Activated CD8-positive, alpha-beta memory T cell treated with anti-CD3 and anti-CD28 coated beads, Interleukin-2, amount 50 U/mL, for 48 hours (primary cell): ENCODE data around the gene HS2ST1.
A peak's percentile ranks its signal among the peaks of the same experiment; 100 is the strongest.

Experiments used
- DNase-seq: peaks from one replicate; pipeline ENCODE4 v3.0.0-alpha.2; 2020

HS2ST1 gene

DNA sequence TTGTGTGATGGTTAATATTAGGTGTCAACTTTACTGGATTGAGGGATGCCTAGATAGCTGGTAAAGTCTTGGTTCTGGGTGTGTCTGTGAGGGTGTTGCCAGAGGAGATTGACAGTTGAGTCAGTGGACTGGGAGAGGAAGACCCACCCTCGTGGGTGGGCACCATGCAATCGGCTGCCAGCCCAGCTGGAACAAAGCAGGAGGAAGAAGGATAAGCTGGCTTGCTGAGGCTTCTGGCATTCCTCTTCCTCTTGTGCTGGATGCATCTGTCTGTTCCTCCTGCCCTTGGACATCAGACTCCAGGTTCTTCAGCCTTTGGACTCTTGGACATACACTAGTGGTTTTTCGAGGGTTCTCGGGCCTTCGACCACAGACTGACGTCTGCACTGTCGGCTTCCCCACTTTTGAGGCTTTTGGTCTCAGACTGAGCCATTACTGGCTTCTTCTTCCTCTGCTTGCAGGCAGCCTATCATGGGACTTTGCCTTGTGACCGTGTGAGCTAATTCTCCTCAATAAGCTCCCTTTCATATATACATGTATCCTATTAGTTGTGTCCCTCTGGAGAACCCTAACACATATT, 230.0 kb downstream of the HS2ST1 start:
- DNase-seq, result no peak

DNA sequence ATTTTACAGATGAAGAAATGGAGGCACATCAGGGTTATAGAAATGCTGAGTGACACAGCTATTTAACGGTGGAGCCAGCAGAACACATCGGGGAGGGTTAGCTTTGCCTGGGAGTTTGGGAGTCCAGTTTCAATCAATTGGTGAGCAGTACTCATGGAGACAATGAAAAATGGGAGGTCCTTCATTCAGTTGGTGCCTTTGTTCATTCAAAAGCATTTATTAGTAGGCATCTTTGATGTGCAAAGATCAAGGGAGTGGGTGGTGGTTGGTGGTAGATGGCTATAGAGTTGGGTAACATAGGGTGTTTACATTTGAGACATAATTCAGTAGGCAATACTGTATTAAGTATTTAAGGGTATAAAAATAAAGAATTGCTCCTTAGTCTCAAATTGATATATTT, 230.5 kb downstream of the HS2ST1 start:
- DNase-seq, result no peak

DNA sequence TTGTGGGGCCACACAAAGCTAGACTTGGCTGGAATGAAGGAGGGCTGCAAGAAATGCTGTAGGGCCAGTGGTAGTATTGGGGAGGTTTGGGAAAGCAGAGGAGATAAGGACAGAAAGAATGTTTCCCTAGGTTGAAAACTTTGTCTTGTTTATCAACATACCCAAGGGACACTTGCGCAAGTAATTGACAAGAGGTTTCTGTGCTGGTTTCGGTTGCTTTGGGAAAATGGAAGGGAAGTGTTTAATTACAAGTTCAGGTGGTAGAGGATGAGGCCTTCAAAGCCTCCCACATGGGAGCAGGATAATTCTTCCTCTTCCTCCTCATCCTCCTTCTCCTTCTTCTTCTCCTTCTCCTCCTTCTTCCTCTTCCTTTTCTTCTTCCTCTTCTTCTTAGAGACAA, 232.1 kb downstream of the HS2ST1 start:
- no peak for DNase-seq

DNA sequence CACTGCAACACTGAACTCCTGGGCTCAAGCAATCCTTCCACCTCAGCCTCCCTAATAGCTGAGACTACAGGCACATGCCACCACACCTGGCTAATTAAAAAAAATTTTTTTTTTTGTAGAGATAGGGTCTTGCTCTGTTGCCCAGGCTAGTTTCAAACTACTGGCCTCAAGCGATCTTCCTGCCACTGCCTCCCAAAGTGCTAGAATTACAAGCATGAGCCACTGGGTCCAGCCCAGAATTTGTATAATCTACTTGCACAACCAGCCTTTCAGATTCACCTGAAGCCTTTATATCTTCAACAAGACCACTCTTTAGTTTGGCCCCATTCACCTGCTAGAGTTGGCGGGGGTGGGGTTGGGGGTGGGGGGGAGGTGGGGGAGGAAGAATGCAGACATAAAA, 232.6 kb downstream of the HS2ST1 start:
- DNase-seq, result no peak

DNA sequence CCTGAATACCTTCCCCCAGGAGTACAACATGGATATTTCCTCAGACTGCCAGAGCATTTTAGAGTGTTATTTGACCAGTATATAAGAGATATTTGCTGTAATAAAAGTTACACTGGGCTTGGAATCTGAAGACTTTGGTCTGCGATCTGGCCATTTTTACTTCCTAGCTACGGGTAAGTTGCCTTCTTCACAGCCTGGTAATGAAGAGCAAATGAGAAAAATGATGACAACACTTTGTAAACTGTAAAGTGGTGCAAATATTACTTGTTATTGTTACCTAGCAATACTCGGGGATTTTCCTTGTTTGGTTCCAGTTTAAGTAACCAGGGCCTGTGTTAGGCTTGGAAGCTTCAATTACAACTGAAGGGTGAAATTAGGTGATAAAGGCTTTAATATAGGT, 233.4 kb downstream of the HS2ST1 start:
- DNase-seq, result no peak

DNA sequence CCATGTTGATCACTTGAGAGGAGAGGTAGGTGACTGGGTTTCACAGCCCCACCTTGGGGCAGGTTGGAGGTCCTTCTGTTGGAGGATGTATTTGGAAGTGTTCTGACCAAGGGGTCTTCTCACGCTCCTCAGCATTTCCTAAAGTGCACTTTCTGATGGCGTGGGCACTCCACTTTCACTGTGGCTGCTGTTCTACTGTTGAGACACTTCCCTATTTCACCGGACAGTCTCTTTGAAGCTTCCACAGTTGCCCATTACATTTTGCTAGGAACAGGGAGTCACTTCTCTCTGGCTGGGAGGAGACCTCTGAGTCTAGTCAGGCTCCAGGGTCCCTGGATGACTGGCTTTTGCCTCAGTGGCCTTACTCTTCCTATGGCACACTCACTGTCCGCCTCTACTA, 234.2 kb downstream of the HS2ST1 start:
- DNase-seq, result no peak

DNA sequence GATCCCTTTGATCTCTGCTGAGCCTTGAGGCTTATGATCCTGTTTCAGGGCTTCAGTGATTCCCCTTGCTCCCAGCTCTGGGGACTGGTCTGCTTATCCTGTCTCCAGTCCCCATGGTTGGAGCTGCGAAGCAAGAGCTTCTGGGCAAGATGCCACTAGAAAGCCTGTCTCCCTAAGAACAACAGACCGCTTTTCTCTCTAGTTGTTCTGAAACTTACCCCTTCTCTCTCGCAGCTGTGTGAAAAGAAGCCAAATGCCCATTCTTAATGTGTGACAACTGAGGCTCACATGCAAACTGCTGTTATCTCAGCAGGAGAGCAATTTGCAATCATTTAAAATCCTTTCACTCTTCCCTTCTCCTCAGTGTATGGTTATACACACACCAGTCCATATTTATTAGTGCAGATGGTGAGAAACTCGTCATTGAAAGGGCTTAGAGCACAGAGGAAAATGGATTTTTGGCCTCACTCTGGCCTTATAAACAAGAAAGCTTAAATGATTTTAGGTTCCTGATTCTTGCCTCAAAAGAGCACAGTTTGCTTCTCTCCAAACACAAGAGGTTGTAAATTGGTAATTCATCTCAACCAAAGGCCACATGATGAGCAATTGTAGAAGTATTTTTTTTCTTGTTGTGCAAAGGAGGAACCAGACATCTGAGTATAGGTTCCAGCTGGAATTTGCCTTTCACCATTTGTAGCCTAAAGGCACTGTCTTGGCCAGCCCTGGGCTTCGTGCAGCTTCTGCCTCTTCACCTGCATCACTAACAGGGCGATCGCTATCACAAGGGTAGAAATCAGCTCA, 235.0 kb downstream of the HS2ST1 start:
- DNase-seq, result no peak

DNA sequence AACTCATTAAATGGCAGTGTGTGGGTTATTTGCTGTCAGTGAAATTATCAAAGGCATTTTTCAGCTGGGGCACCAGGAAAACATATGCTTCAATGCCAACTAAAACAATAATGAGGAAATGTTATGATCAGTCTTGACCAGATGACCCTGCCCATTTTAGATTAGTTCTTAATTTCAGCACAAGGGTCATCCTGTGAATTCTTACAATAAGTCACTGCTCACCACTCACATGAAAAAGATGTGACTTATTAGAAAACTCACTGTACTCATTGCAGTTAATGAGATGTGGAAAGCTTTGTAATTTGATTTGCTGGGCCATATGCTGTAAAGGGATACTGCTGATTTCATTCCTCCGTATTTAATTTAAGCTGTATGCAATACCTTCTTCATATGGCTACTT, 235.7 kb downstream of the HS2ST1 start:
- DNase-seq, result no peak

DNA sequence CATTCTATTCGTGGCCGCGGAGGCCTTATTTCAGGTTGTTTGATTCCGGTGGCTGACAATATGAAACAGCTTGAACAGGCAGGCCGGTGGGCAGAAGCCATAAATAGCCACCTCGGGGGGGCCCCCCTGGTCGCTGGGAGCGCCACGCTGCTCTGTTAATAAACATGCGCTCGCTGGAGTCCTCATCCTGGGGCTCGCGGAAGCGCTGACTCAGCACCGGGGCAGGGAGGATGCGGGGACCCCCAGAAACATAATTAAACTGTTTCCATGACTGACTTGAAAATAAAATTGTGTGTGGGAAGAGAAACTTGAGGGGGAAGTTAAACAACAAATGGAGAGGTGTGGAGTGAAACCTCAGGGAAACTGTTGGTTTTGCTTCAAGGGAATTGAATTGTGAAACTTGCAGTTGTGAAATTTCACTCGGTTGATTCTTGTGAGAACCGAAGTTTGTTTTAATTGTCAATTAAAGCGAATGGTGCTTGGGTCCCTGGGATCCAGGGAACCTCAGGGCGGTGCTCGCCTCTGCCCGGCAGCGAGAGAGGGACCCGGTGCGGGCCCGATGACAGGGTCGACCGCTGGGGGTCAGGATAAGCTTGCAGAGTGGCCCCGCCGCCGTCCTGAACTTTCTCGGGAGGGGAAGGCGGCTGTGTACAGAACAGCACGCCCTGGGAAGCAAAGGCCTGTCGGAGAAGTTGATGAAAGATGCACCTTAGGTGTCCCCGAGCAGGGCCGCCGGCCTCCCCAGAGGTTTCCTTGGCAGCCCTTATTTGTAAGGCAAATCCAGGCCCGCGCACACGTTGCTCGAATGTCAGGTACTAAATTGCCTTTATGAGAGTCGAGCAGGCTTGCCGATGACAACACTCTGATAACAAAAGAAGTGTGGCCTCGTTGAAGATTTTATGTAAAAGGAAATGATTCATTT, 237.3 kb downstream of the HS2ST1 start:
- DNase-seq, result peak; percentile 79

DNA sequence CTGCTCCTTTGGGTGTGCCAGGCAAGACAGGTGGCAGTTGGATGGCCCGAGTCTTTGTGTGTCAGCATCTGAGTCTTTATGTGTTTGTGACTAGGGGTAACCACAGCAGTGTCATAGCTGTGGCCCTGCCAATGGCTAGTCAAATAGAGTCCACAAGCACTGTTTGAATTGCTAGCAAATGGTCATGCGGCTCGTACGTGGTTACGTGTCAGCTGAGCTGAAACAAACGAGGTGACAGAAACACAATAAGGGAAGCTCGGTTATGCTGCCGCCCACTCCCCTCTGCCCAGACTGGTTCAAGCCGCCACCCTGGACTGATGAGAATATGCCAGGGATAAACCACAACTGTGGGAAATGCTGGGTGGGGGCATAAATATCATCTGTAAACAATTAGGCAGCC, 239.9 kb downstream of the HS2ST1 start:
- no peak for DNase-seq

DNA sequence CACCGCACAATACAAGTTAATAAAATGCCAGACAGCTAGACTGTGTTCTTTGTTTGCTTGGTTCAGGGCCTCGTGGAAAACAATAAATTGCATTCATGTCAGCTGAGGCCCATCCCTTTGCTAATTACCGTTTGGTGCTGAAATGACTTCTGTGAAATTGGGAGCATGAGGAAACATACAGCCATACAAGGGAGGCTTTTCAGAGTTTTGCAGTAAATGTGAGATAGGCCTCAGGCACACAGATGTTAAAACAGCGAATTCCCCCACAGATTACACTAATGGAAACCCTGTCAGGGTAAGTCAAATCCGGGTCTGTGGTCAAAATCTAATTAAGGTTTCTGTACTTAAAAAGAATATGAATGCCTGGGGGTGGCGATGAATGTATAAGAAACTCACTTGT, 240.7 kb downstream of the HS2ST1 start:
- DNase-seq, result no peak

DNA sequence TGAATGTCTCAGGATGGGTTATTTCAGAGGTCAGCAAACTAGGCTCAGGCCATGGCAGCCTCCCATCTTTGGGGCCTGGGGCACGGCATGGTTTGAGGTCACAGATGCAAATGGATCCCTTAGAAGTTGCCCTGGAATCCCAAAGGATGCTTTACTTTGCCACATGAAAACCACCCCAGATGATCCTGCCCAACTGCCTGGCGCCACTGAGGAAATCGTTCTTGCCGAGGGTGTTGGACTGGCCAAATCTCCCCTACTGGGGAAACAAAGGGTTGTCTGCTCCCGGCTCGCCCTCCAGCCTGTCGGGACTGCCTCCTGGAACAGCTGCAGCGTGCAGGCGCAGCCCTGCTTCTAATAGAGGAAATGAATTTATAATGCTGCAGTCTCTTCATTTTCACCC, 241.2 kb downstream of the HS2ST1 start:
- no peak for DNase-seq

DNA sequence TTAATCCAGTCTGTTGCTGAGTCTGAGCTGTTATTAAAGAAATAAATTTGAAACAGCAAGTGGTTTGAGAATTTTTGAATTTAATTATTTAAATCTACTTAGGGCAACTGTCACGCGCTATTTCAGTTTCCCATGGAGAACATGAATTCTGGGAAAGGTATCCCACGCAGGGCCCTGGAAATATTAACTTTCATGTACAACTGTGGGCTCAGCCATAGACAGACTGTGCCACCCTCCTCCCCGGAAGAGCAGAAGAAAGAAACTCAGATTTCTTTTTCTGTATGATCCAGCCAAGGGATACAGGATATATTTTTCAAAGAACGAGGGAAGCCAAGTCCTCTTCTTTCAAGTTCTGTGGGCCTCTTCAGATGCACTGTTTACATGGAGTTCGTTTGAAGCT, 241.7 kb downstream of the HS2ST1 start:
- DNase-seq, result no peak

DNA sequence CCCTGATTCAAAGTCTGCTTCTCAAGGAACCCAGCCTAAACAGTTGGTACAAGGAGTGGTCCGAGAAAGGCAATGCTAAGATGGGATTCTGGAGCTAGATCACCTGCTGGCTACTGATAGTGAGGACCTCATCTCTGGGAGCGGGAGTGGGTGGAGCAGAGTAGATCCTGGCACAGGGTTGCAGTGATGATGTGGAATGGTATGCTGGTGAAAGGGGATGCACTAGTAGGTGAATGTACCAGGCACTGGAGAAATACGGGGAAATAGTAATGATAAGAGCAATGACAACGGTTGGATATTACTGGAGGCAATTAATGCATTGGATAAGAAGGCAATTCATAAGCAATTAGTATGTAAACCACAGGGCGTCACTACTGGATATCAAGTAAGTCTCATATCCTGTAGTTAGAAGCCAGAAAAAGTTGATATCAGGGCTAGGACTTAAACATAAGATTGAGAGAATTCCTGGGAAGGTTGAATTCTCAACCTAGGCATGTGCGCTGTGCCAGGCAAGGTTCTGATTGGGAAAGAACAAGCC, 245.0 kb downstream of the HS2ST1 start:
- DNase-seq, result no peak
